ENCODE measurements around the gene CGN.

DNA sequence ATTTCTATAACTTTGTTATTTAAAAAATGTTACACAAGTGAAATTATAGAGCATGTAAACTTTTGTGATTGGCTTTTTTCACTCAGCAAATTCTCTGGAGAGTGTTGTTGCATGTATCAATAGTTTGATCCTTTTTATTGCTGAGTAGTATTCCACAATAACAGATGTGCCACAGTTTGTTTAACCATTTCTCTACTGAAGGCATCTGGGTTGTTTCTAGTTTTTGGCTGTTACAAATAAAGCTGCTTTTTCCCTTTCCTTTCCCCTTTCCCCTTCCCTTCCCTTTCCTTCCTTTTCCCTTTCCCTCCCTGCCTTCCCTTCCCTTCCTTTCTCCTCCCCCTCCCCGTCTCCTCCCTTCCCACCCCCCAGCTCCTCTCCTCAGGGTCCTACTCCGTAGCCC is 44.9 kb downstream of the CGN start:
- TF ChIP-seq, protein P1, sequence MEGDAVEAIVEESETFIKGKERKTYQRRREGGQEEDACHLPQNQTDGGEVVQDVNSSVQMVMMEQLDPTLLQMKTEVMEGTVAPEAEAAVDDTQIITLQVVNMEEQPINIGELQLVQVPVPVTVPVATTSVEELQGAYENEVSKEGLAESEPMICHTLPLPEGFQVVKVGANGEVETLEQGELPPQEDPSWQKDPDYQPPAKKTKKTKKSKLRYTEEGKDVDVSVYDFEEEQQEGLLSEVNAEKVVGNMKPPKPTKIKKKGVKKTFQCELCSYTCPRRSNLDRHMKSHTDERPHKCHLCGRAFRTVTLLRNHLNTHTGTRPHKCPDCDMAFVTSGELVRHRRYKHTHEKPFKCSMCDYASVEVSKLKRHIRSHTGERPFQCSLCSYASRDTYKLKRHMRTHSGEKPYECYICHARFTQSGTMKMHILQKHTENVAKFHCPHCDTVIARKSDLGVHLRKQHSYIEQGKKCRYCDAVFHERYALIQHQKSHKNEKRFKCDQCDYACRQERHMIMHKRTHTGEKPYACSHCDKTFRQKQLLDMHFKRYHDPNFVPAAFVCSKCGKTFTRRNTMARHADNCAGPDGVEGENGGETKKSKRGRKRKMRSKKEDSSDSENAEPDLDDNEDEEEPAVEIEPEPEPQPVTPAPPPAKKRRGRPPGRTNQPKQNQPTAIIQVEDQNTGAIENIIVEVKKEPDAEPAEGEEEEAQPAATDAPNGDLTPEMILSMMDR (IDR thresholded peaks at IDR 0.05) = no peak
- TF ChIP-seq POLR2A (IDR thresholded peaks at IDR 0.05) = no peak
